HFF-Myc (cell line): ENCODE results near the gene GPR39.

Experiments
- DNase-seq: peaks from one replicate; pipeline ENCODE4 v3.0.0-alpha.2; 2011; ENCODE audit warnings: low read depth; ENCODE audit errors: extremely low read depth
- H3K4me3 ChIP-seq: replicated peaks from 2 replicates; pipeline ENCODE4 v1.5.1; 2011; ENCODE audit warnings: low read depth, mild to moderate bottlenecking, control low read depth, low read length
- CTCF ChIP-seq: IDR thresholded peaks from 2 replicates; pipeline ENCODE4 v1.5.1; 2012; ENCODE audit warnings: mild to moderate bottlenecking, low read depth, low read length, control low read depth; ENCODE audit errors: missing control alignments

Gene GPR39

GRCh38 chr2:132426033-132426432, 9.4 kb downstream of the GPR39 start:
- no peak overlapping the region for H3K4me3 ChIP-seq
- TF ChIP-seq CTCF: no peak
- DNase-seq: no peak

- H3K4me3 ChIP-seq: no peak overlapping the region
- no peak for TF ChIP-seq CTCF
- DNase-seq: no peak
These were observed 10.1 kb downstream of the GPR39 start for GRCh38 chr2:132426656-132427055.

- no peak for DNase-seq
- TF ChIP-seq CTCF: no peak
- H3K4me3 ChIP-seq: no peak overlapping the region
These were observed 12.7 kb downstream of the GPR39 start for GRCh38 chr2:132429351-132429750.

- no peak for TF ChIP-seq CTCF
- DNase-seq: no peak
- H3K4me3 ChIP-seq: no peak overlapping the region
These were observed 13.5 kb downstream of the GPR39 start for GRCh38 chr2:132429941-132430573.

GRCh38 chr2:132430895-132431294, 14.3 kb downstream of the GPR39 start:
- DNase-seq: no peak
- TF ChIP-seq CTCF: no peak
- no peak overlapping the region for H3K4me3 ChIP-seq

- no peak for TF ChIP-seq CTCF
- H3K4me3 ChIP-seq: no peak overlapping the region
- no peak for DNase-seq
These were observed 21.5 kb downstream of the GPR39 start for GRCh38 chr2:132437852-132438669.
